Activated T-cell treated with anti-CD3 and anti-CD28 coated beads, Interleukin-2, amount 50 U/mL, for 4 hours (primary cell): Measurements from ENCODE around the gene SSBP3. TPM values are rescaled to one million over a fixed set of nuclear protein-coding genes. Genes with fewer than 3 reads are reported as not detected.
"Not testable (repeated sequence)": the region's sequence is repeated elsewhere in the genome, so short reads cannot be mapped to it uniquely, and the experiment has no call there.

Experiments used
- ATAC-seq, 2 donors: fragments of 200-7000 bp; cut with Tn5 transposase; one replicate each; pipeline ENCODE4 v1.10.0; 2021
- DNase-seq: peaks from one replicate; pipeline ENCODE4 v3.0.0-alpha.2; 2020
- H3K27me3 Mint-ChIP-seq: one replicate; pipeline ENCODE4 v1.8.0; 2021; ENCODE audit warnings: low read depth, mixed read lengths
- H3K36me3 Mint-ChIP-seq: one replicate; pipeline ENCODE4 v1.8.0; 2022; ENCODE audit warnings: mixed read lengths; ENCODE audit not compliant: insufficient read depth
- H3K4me1 Mint-ChIP-seq: one replicate; pipeline ENCODE4 v1.8.0; 2021; ENCODE audit warnings: low read depth, mixed read lengths
- H3K4me3 Mint-ChIP-seq: one replicate; pipeline ENCODE4 v1.8.0; 2021; ENCODE audit warnings: mild to moderate bottlenecking, moderate library complexity, mixed read lengths
- H3K9me3 Mint-ChIP-seq: one replicate; pipeline ENCODE4 v1.8.0; 2021; ENCODE audit warnings: mixed read lengths
- total RNA-seq, 3 donors: library from RNA; stranded (reverse); gene quantifications; one replicate each; pipeline ENCODE4 v1.2.1, GENCODE V29; 2021

The SSBP3 gene
- total RNA-seq, 3 donors from 2014 or later: 36.2 to 39.1 (median 37.5) TPM

DNA sequence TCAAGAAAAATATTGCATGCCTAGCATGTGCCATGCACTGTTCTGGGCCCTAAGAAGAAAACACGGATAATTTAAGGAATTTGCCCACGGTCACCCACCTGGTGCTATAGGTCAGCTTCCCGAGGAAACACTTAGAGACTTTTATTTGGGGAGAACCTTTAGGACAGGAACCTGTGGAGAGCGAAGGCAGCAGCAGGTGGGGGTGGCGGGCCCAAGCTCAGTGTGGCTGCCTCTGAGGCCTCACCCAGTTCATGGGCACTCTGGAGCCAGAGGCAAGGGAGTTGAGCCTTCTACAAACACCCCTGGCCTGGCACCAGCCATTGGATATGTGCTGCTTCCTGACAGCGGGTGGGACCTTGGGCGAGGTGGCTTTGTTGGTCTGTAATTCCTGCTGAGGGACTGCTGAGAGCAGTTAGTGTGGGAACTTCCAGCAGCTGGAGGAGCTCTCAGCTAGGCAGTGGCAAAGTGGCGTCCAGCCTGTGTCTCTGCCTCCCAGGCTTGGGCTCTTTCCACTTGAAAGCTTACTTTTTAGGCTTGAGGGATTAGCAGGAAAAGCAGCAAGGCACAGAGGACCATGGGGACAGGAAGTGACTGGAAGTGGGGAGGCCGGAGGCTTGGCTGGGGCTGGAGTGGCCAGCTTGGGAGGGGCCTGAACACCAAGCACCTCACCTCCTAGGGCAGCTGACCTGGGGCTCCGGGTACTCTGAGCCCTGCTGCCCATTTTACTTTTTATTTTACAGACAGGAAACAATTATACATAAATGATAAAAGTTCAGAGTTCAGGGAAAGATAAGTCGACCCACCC is 187.1 kb downstream of the SSBP3 start:
- peaks cover 43% of the 10 kb centered on the region for H3K36me3 Mint-ChIP-seq
- no peaks in the 10 kb centered on the region for H3K9me3 Mint-ChIP-seq
- no peak for ATAC-seq

DNA sequence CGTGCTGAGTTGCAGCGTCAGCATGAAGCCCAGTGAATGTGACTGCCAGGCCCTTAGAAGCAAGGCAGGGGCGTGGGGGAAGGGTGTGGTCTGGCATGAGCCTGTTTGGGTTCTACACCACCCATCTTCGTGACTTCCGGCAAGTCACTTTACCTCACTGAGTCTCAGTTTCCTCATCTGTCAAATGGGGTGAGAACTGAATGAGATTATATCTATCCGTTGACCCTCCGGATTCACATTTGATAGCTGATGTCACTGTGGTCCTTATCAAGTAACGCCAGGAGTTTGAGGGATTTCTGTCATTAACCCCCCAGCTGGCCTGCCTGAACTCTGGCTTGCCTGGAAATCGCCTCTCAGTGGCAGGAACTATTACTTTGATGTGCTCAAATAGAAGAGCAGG is 190.7 kb downstream of the SSBP3 start:
- Mint-ChIP-seq H3K27me3 (no peaks in the 10 kb centered on the region), H3K4me1 (no peaks in the 10 kb centered on the region), H3K9me3 (no peaks in the 10 kb centered on the region), H3K36me3 (peaks cover 62% of the 10 kb centered on the region), H3K4me3 (no peak overlapping the region)
- DNase-seq: no peak
- ATAC-seq: no peak

More for the DNA sequence above, 187.1 kb downstream of the SSBP3 start:
- Mint-ChIP-seq H3K27me3 (no peaks in the 10 kb centered on the region), H3K4me3 (no peak overlapping the region), H3K4me1 (no peaks in the 10 kb centered on the region)
- no peak for DNase-seq

DNA sequence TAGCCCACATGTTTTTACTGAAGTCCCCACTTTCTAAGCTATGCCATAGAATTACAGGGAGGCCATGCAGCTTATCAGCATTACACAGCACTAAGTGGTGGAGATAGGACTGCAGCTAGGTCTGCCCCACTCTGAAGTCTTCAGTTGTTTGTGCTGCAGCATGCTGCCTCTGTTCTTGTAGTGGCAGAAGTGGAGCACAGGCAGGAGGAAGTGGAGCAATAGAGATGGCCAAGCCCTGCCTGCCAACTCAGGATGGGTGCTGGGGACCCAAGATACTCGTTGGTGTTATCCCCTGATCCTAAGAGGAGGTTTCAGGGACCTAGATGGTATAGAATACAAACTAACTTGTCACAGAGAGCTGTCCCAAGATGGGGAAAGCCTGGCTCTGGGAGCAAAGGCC is 193.3 kb downstream of the SSBP3 start:
- no peaks in the 10 kb centered on the region for H3K27me3 Mint-ChIP-seq
- H3K9me3 Mint-ChIP-seq: no peaks in the 10 kb centered on the region
- H3K4me3 Mint-ChIP-seq: no peak overlapping the region
- ATAC-seq (no peak), DNase-seq (no peak)
- no peaks in the 10 kb centered on the region for H3K4me1 Mint-ChIP-seq
- peaks cover 57% of the 10 kb centered on the region for H3K36me3 Mint-ChIP-seq

DNA sequence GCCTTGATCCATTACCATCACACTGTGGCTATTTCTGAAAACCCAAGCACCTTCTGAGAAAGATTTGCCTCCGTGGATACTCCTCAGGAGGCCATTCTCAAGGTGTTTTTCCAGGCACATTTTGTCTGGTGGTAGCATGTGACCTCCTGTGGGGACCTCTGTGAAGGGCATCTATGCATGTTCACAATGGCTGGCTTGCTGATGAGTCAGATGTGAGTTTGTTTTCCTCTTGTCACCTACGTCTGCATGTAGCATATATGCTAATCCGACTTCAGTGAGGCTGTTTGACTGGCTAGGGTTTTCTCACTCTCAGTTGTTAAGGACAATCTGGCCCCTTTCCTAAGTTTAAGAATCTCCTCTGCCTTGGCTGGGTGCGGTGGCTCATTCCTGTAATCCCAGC is 198.3 kb downstream of the SSBP3 start:
- H3K9me3 Mint-ChIP-seq, DNase-seq, H3K4me3 Mint-ChIP-seq, H3K4me1 Mint-ChIP-seq, ATAC-seq, H3K27me3 Mint-ChIP-seq: not testable (repeated sequence)
- H3K36me3 Mint-ChIP-seq: peaks cover 47% of the 10 kb centered on the region

DNA sequence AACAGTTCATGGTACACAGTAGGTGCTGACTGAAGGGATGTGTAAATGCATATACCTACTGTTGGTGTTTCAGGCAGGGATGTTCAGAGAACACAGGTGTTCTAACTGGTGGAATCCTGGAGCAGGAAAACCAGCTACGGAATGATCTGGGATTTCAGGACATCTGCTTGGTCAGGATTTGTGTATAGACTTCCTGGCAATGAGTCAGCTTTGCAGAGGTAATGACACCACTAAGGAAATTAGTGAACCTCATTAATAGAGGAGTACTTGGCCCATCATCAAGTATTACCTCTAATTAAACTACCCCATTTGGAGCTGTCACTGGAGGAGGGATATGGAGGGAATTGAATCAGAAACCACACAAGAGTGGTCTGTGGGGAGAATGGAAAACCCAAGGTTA is 198.9 kb downstream of the SSBP3 start:
- Mint-ChIP-seq H3K36me3 (peaks cover 46% of the 10 kb centered on the region), H3K4me3 (no peak overlapping the region), H3K27me3 (no peaks in the 10 kb centered on the region), H3K9me3 (no peaks in the 10 kb centered on the region), H3K4me1 (peaks cover 11% of the 10 kb centered on the region)
- ATAC-seq: no peak
- DNase-seq: no peak

DNA sequence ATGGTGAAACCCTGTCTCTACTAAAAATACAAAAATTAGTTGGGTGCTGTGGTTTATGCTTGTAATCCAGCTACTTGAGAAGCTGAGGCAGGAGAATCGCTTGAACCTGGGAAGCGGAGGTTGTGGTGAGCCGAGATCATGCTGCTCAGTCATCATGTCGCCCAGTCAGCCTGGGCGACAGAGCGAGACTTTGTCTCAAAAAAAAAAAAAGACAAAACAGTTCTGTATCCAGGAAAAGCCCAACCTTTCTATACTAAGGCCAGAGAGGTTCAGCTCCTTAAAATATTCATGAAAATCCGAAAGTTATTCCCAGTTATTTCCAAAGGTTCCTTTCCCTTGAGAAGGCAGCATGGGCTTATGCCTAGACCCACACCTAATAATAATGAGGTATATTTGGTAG is 202.0 kb downstream of the SSBP3 start:
- H3K4me3 Mint-ChIP-seq: no peak overlapping the region
- no peaks in the 10 kb centered on the region for H3K27me3 Mint-ChIP-seq
- ATAC-seq (no peak), DNase-seq (no peak)
- H3K9me3 Mint-ChIP-seq: no peaks in the 10 kb centered on the region
- H3K4me1 Mint-ChIP-seq: peaks cover 33% of the 10 kb centered on the region
- H3K36me3 Mint-ChIP-seq: peaks cover 32% of the 10 kb centered on the region

DNA sequence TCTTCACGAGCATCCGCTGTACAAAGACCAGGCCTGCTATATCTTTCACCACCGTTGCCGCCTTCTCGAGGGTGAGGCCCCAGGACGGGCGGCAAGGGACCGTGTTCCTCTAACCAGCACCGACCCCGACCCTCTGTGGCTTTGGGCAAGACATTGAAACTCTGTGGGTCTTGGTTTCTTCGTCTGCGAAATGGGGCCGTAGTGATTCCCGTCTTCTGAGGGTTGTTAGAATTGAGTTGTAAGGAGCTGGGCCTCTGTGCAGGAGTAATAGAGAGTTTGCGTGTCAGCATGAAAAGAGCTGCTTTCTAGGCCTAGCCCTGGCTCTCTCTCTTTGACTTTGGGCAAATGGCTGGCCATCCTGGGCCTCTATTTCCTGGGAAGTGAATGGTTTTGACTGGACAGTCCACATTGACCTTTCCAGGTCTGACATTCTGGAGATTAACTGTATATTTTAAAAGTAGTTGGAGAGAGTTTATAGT is 205.6 kb downstream of the SSBP3 start:
- H3K27me3 Mint-ChIP-seq: no peaks in the 10 kb centered on the region
- peaks cover 16% of the 10 kb centered on the region for H3K36me3 Mint-ChIP-seq

DNA sequence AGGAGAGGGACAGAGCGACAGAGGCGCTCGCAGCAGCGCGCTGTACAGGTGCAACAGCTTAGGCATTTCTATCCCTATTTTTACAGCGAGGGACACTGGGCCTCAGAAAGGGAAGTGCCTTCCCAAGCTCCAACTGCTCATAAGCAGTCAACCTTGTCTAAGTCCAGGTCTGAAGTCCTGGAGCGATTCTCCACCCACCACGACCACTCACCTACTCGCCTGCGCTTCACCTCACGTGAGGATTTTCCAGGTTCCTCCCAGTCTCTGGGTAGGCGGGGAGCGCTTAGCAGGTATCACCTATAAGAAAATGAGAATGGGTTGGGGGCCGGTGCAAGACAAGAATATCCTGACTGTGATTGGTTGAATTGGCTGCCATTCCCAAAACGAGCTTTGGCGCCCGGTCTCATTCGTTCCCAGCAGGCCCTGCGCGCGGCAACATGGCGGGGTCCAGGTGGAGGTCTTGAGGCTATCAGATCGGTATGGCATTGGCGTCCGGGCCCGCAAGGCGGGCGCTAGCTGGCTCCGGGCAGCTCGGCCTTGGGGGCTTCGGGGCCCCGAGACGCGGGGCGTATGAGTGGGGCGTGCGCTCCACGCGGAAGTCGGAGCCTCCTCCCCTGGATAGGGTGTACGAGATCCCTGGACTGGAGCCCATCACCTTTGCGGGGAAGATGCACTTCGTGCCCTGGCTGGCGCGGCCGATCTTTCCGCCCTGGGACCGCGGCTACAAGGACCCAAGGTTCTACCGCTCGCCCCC is 206.3 kb downstream of the SSBP3 start, which contains the start of the genes CYB5RL and MRPL37:
Gene CYB5RL, minus strand, starts transcription at position 266 of the 754 bp plus-strand sequence. CDS start 4,414 bp downstream, outside the sequence.
Gene MRPL37, plus strand, starts transcription at position 403 of the 754 bp plus-strand sequence. Its CDS starts 77 bp downstream, at position 480.
- H3K4me1 Mint-ChIP-seq: peaks cover 36% of the 10 kb centered on the region
- H3K9me3 Mint-ChIP-seq: no peaks in the 10 kb centered on the region
- H3K27me3 Mint-ChIP-seq: no peaks in the 10 kb centered on the region
- H3K4me3 Mint-ChIP-seq: peak within 1 kb of the TSS; percentile 94
- ATAC-seq (peak; percentile 98 to 99), DNase-seq (peak; percentile 81)
- H3K36me3 Mint-ChIP-seq: peaks cover 14% of the 10 kb centered on the region

More for the DNA sequence above, 205.6 kb downstream of the SSBP3 start:
- peaks cover 36% of the 10 kb centered on the region for H3K4me1 Mint-ChIP-seq
- no peak for DNase-seq
- no peaks in the 10 kb centered on the region for H3K9me3 Mint-ChIP-seq
- peak overlapping the region; percentile 94 for H3K4me3 Mint-ChIP-seq
- peak; percentile 26 to 33 for ATAC-seq

DNA sequence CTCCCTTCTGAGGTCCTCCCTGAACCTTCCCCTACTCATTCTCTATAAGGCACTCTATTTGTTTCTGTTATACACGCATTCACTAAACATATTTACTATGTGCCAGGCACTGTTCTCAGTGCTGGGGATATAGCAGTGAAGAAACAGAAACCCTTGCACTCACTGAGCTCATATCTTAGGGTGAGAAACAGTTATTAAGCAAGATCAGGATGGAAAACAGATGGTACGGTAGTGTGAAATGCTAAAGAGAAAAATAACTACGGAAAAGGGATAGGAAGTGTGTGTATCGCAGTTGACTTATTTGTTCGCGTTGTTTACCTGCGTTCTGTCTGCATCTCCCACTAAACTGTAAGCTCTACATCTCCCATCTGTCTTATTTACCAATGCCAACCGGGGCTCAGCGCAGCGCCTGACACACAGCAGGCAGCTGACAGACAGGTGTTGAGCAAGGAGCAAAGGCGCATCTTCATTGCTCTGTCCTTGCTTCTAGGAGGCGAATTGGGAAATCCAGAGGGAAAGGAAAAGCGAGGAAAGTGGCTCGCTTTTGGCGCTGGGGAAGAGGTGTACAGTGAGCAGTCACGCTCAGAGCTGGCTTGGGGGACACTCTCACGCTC is 206.9 kb downstream of the SSBP3 start:
- Mint-ChIP-seq H3K36me3 (peaks cover 17% of the 10 kb centered on the region), H3K4me1 (peaks cover 36% of the 10 kb centered on the region), H3K9me3 (no peaks in the 10 kb centered on the region), H3K4me3 (peak overlapping the region; percentile 94), H3K27me3 (no peaks in the 10 kb centered on the region)
- ATAC-seq (peak in 1 of 2 donors; percentile 2), DNase-seq (no peak)

DNA sequence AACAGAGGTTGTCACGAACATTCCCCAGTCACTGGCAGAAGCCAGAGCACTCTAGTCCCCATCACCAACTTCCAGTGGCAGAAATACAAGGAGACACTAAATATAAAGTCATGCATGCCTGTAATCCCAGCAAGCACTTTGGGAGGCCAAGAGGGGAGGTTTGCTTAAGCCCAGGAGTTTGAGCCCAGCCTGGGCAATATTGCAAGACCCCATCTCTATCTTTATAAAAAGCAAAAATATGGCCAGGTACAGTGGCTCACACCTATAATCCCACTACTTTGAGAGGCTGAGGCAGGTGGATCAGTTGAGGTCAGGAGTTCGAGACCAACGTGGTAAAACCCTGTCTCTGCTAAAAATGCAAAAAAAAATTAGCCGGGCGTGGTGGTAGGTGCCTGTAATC is 212.7 kb downstream of the SSBP3 start:
- no peak overlapping the region for H3K4me3 Mint-ChIP-seq
- H3K9me3 Mint-ChIP-seq: no peaks in the 10 kb centered on the region
- H3K4me1 Mint-ChIP-seq: no peaks in the 10 kb centered on the region
- no peak for DNase-seq
- ATAC-seq: no peak
- peaks cover 23% of the 10 kb centered on the region for H3K36me3 Mint-ChIP-seq
- H3K27me3 Mint-ChIP-seq: no peaks in the 10 kb centered on the region

DNA sequence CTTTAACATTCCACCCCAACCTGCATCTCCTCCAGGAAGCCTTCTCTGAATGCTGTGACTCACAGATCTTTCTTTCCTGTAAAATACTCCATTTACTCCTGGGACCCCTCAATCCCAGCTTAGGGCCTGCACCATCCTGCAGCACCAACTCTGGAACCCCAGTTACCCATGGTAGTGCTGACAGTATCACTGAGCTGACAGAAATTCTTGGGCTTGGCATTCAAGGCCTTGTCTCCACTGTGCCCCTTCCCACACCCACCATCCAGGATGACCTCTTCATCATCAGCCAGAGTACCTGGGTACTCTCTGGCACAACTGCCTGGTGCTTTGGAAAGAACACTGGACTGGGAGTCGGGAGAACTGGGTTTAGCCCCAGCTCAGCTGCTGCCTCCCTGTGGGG is 214.7 kb downstream of the SSBP3 start:
- DNase-seq (no peak), ATAC-seq (no peak)
- Mint-ChIP-seq H3K4me3 (no peak overlapping the region), H3K9me3 (no peaks in the 10 kb centered on the region), H3K36me3 (peaks cover 35% of the 10 kb centered on the region), H3K4me1 (no peaks in the 10 kb centered on the region), H3K27me3 (no peaks in the 10 kb centered on the region)

DNA sequence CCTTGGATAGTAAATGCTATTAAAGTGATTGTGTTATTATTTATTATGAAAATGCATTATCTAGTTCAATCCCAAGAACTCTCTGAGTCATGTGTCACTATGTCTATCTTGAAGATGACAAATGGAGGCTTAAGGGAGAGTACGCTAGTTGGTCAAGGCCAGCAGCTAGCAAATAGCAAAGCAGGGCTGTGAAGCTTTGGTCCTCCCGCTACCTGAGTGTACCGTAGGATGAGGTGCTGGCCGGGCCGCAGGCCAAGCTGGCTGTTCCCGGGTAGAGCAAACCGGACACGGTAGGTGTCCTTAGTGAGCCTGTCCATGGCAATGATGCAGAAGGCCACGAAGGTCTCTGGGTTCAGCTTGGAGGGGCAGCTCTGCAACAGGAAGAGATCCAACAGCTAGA is 215.7 kb downstream of the SSBP3 start:
- Mint-ChIP-seq H3K27me3 (no peaks in the 10 kb centered on the region), H3K4me3 (no peak overlapping the region), H3K9me3 (no peaks in the 10 kb centered on the region), H3K4me1 (no peaks in the 10 kb centered on the region), H3K36me3 (peaks cover 39% of the 10 kb centered on the region)
- ATAC-seq (no peak), DNase-seq (no peak)

DNA sequence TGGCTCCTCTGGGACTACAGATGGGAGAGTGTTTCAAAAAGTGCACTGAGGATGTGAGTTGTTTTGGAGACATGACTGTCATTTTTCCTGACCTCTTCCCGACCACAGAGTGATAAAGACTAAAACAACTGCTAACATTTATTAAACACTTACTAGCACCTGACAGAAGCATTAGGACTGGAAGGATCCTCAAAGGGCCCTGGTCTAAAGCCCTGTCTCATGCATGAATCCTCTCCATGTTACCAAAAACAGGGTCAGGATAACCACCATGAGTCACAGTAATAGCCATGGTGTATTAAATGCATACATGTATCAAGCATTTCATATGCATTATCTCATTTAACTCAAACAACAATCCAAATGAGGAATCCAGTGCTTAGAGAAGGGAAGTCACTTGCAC is 217.9 kb downstream of the SSBP3 start:
- Mint-ChIP-seq H3K36me3 (peaks cover 32% of the 10 kb centered on the region), H3K27me3 (no peaks in the 10 kb centered on the region), H3K4me1 (no peaks in the 10 kb centered on the region), H3K9me3 (no peaks in the 10 kb centered on the region), H3K4me3 (no peak overlapping the region)
- no peak for DNase-seq
- no peak for ATAC-seq

DNA sequence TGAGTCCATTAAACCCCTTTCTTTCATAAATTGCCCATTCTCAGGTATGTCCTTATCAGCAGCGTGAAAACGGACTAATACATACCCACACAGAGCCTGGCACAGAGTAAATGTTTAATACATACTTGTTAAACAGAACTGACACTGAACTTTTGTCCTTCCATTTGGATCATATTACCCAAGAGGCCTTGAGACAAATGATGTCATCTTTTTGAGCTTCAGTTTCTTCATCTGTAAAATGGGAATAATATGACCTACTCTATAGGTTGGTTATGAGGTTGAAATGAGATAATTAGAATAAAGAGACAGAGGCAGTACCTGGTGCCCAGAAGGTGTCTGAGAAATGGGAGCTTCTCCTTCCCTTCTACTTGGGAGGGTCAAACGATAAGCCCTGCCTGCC is 220.1 kb downstream of the SSBP3 start:
- DNase-seq: no peak
- no peak for ATAC-seq
- H3K4me3 Mint-ChIP-seq: no peak overlapping the region
- H3K4me1 Mint-ChIP-seq: no peaks in the 10 kb centered on the region
- H3K27me3 Mint-ChIP-seq: no peaks in the 10 kb centered on the region
- H3K9me3 Mint-ChIP-seq: no peaks in the 10 kb centered on the region
- H3K36me3 Mint-ChIP-seq: peaks cover 36% of the 10 kb centered on the region
